GM21529 (cell line): ENCODE results near the gene RELL1.

Experiments used
- ATAC-seq: cut with Tn5 transposase; IDR thresholded peaks from one replicate; pipeline ENCODE4 v1.9.1; 2021; ENCODE audit not compliant: unreplicated experiment

The RELL1 gene

DNA sequence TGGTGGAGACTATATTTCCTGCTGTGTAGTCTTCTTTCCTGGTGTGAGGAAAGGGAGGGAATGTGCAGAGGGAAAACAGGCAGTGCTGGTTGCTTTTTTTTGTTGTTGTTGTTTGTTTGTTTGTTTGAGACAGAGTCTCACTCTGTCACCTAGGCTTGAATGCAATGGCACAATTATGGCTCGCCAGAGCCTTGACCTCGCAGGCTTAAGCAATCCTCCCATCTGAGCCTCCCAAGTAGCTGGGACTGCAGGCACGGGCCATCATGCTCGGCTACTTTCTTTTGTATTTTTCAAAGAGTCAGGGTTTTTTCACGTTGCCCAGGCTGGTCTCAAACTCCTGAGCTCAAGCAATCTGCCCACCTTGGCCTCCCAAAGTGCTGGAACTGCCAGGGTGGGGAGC lies 82.5 kb downstream of the RELL1 start:
- no peak for ATAC-seq

GRCh38 chr4:37603070-37603468 lies 83.1 kb downstream of the RELL1 start:
- ATAC-seq: peak; percentile 87

GRCh38 chr4:37602454-37603069 lies 83.6 kb downstream of the RELL1 start:
- no peak for ATAC-seq

DNA sequence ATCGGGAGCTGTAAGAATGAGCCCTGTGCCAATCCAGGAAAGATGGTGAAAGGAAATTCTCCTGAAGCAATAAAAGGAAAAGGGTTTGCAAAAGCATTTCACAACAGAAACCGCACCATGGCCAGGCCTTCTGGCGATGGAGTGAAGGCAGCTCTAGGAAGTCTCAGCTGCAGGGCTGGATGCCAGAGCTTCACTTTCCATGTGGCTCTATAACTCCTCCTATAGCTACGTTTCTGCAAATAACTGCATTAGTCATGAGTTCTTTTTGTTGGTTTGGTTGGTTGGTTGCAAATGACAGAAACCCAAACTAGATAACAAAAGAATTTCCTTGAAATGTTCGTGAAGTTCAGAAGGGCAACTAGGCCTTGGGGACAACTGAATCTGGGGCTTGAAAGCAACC lies 84.6 kb downstream of the RELL1 start:
- ATAC-seq: no peak

DNA sequence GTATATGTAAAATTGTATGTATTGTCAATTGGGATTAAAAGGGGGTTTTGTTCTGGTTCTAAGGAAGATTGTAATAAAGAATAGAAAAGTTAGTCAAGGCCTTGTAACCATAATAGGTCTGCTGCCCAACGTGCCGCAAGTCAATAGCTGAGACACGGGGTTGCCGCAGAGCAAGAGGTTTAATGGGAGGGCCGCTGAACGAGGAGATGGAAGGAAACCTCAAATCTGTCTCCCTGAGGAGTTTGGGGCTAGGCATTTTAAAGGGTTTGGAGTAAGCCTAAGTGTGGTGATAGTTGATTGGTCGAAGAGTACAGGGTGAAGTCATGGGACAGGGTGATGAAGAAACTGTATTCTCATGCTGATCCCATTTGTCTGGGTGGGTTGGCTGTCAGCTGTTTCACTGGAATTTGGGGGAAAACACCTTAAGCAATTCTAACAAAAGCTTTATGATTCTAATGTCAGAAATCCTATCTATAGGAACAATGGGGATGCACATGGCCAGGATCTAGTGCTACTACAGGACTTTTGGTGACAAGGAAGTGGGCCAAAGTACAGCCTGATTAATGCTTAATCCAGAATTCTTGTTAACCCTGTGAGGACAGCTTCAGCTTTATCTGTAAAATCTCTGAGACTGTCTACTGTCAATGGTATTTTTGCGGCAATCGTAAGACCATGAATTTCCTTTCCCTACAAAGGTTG lies 86.9 kb downstream of the RELL1 start:
- ATAC-seq: no peak

DNA sequence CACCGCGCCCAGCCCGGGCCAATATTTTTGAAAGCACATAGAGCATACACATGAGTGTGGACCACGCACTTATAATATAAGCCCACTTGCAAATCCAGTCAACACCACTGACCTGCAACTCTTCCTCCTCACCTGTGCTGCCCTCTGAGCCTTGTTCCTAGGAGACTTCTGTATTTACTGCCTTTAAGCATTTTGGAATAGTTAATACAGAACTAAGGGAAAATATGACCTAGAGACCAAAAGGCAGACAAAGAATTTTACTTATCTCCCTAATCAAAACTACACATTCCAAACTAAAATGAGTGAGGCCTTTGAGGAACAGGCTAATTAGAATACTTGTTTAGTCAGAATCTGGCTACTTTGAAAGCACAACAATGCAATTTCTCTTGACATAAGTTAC lies 89.1 kb downstream of the RELL1 start:
- no peak for ATAC-seq

GRCh38 chr4:37595875-37596680 lies 90.1 kb downstream of the RELL1 start:
- no peak for ATAC-seq

DNA sequence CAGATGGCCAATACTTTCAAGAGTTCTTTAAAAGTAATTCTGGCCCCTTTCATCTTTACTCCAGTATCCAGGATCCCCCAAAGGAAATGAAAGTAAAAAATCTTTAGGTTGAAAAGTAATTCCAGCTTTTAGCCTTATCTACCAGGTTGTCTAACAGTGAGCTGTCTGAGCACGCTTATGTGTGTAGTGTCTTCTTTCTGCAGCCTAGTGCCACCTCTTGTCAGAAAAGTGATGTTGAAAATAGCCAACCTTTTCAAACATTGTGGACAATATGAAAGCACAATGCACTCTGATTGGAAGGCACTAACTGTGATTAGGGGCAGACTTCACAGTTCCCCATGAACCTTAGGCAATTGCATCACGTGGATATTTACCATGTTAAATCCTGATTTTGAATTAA lies 92.1 kb downstream of the RELL1 start:
- ATAC-seq: no peak

DNA sequence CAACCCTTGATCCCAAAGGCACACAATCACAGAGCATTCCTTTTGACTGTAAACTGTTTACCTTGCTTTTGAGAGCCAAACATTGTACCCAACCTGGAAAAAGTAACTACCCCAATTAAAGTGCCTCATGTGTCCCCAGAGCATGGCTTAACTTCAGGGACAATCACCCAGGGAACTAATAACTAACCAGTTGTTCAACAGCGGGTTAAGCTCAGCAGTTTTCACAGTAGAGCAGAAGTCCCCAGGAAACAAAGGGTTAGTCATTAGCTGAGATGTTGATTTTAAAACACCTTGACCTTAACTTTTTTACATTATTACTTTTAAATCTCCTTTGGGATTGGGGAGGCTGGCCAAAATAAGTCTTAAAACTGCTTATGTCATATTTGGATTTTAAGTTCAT lies 94.8 kb downstream of the RELL1 start:
- no peak for ATAC-seq

- no peak for ATAC-seq
Observed at GRCh38 chr4:37590016-37590415, 96.2 kb downstream of the RELL1 start.

DNA sequence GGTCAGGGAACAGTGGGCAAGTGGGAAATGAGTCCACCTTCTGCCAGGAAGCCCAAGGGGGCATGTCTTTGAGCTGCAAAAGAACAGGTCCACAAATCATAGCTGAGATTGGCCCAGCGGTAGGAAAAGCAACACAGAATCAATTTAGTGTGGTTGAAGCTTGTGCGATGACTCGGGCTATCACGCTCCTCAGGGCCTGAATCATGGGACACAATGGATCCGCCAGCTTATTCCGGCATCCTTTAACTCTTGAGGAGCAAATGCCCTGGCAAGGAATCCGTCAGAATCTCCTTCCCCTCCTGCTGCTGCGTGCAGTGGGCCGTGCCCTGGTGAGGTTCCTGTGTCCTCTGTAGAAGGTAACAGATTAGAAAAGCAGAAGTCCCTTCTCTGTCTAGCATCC lies 98.0 kb downstream of the RELL1 start:
- ATAC-seq: no peak

GRCh38 chr4:37586194-37586593 lies 100.0 kb downstream of the RELL1 start:
- ATAC-seq: no peak

GRCh38 chr4:37584493-37585060 lies 101.6 kb downstream of the RELL1 start:
- no peak for ATAC-seq

DNA sequence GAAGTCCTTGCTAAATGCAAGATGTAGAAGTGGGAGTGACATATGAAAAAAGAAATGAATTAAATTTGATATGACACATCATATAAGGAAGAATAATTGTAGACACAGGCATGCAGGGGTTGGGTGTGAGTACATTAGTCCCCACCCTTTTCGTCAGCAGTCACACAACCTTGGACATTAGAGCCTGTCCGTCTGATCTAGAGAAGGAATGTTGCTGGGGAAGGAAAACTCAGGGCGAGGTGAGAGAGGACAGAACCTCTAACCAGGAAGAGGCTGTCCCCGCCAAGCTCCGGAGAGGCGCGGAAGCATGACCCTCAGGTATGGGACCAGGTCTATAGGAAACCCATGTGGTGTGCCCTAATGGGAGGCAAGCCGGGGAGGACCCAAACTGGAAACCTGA lies 102.1 kb downstream of the RELL1 start:
- ATAC-seq: no peak

DNA sequence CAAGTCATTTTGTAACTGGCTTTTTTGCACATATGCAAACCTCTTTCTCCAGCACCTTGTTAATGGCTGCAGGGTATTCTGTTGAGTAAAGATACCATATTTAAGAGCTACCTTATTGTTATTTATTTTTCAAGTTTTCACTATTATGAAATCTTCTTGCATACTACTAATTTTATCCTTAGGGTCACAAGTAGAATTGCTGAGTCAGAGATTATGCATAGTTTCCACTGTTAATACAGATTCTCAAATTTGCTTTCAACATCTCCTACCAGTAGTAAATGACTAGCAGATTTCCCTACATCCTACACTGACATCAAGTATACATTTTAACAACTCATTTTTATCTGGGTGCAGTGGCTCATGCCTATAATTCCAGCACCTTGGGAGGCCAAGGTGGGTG lies 112.6 kb downstream of the RELL1 start:
- no peak for ATAC-seq

- ATAC-seq: no peak
Observed at GRCh38 chr4:37568489-37568888, 117.7 kb downstream of the RELL1 start.

DNA sequence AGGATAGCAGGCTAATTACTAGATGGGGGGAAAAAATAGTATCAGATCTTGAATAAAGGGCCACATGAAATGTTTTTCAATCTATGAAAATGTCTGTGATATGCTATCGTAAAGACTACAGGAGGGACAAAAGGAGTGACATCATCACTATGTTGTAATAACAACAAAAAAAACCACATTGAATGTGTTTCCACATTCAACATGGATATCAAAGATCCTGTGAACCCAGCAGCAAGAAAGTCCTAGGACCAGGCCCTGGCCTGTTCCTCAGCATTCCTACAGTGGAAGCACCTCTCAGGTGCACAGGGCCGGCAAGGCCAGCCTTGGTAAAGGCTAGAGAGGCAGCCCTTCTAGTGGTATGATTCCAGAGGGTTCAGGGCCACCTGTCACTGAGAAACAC lies 118.3 kb downstream of the RELL1 start:
- ATAC-seq: no peak

DNA sequence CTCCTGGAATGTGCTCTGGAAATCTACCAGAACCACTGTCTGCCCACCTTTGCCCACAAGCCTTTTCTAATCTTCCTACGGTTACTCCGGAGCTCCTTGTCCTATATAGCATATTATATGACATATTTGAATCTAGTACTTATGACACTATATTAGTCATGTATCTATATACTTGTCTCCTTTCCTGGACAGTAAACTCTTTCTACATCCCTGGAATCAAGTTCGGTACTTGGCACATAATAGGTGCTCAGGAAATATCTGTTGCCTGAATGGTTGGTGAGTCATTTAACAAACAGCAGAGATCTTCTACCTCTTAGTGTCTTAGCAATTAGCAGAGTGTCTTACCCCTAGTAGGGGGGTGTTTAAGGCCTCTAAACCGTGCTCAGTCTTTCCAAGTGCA lies 123.6 kb downstream of the RELL1 start:
- ATAC-seq: no peak

DNA sequence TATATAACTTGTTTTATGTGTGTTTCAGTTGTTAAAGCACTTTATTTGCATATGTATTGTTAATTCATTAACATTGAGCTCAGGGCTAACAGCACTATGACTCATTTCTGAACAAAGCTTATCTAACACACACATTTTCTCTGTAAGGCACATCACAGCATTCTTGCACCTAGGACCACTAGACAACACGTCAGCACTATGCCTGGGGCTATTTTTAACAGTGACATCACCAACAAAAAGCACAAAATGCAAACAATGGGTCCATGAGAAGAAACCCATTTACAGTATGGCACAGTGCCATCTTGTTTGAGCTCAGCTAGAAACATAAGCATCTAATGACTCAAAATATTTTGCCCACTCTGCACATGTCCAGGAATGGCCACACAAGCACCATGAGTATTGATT lies 124.4 kb downstream of the RELL1 start:
- peak; percentile 88 for ATAC-seq

- no peak for ATAC-seq
Observed at GRCh38 chr4:37561196-37561802, 124.9 kb downstream of the RELL1 start.
